Heart right ventricle (tissue), 16 donors: ENCODE results near the gene TXNDC17. TPM values are rescaled to one million over a fixed set of nuclear protein-coding genes. Genes with fewer than 3 reads are reported as not detected.

ENCODE experiments used
- ATAC-seq, 8 donors: fragments of 200-7000 bp; cut with Tn5 transposase; one replicate each; pipeline ENCODE4 v1.9.1; 2020; ENCODE audit warnings: mild to moderate bottlenecking in 8 of 8, moderate library complexity in 8 of 8, moderate number of reproducible peaks in 1 of 8
- DNase-seq, 2 donors: peaks; one replicate each; pipeline ENCODE4 v3.0.0-alpha.2; 2020
- H3K27ac ChIP-seq, 10 donors: fragments of 200-600 bp; sonication (generic) in 2 of 10; one replicate each; pipeline versions ENCODE4 v1.5.0 to v1.8.0; 2020 to 2022; ENCODE audit warnings: mild to moderate bottlenecking in 3 of 10
- H3K27me3 ChIP-seq, 7 donors: fragments of 200-600 bp; one replicate each; pipeline ENCODE4 v1.8.0; 2021 to 2022; ENCODE audit warnings: mild to moderate bottlenecking in 2 of 7
- H3K36me3 ChIP-seq, 9 donors: fragments of 200-600 bp; sonication (generic) in 1 of 9; one replicate each; pipeline versions ENCODE4 v1.5.0 to v1.8.0; 2020 to 2022; ENCODE audit warnings: mild to moderate bottlenecking in 2 of 9
- H3K4me1 ChIP-seq, 9 donors: fragments of 200-600 bp; sonication (generic) in 1 of 9; one replicate each; pipeline versions ENCODE4 v1.5.0 to v1.8.0; 2020 to 2022; ENCODE audit warnings: mild to moderate bottlenecking in 4 of 9
- H3K4me3 ChIP-seq, 10 donors: fragments of 200-600 bp; sonication (generic) in 2 of 10; one replicate each; pipeline versions ENCODE4 v1.5.0 to v1.8.0; 2020 to 2022; ENCODE audit warnings: mild to moderate bottlenecking in 7 of 10, moderate library complexity in 2 of 10
- H3K9me3 ChIP-seq, 11 donors: fragments of 200-600 bp in 10 of 11; sonication (generic) in 2 of 11; one replicate each; pipeline versions ENCODE4 v1.5.0 to v1.8.0; 2013 to 2022; ENCODE audit warnings: mild to moderate bottlenecking in 2 of 11, control low read depth in 1 of 11, moderate library complexity in 1 of 11
- WGBS, 2 donors: extraction: QIAGEN DNeasy Blood & Tissue Kit; methylation state at CpG; one replicate each; pipeline ENCODE4 v1.1.7; 2013; ENCODE audit warnings: inconsistent platforms in 1 of 2; 5-methylcytosine and 5-hydroxymethylcytosine counted together
- intact Hi-C, 10 donors: fragments of 100-400 bp; cut with DNase I; formaldehyde crosslinking; loops; one replicate each; pipeline versions ENCODE4 v1.11.1 to v1.14.2; 2022
- polyA plus RNA-seq, 2 donors: library from polyadenylated mRNA; stranded (reverse); fragments of 200-250 nt; gene quantifications; one replicate each; pipeline ENCODE4 v1.2.3, GENCODE V29; 2013
- total RNA-seq, 10 donors: library from RNA; stranded (reverse); fragmentation: NEBNext Ultra II Directional in 3 of 10; extraction: Animal tissue kit (Norgen Biotek cat#: 25700) in 3 of 10; gene quantifications; one replicate each; pipeline versions ENCODE4 v1.2.1 to v1.2.4, GENCODE V29; 2021 to 2023
- TF ChIP-seq, protein P1 (sequence below), 9 donors: fragments of 200-600 bp; sonication (generic) in 2 of 9; IDR thresholded peaks; one replicate each; pipeline versions ENCODE4 v1.5.0 to v1.8.0; 2021 to 2022; ENCODE audit warnings: antibody characterized with exemption in 9 of 9, mild to moderate bottlenecking in 5 of 9, moderate library complexity in 1 of 9
- donor health status: Arrhythmogenic right ventricular cardiomyopathy.
- donor health status: ischemic (EF 13 %, LVEDD 7.1; RV severe dilation, severe dysfunction).
- donor health status: healthy with polysubstance abuse.
- donor health status: DM: no; HTN: yes; CAD: no.
- donor health status: DM: no; HTN: no; CAD: no.
- donor health status: ischemic (EF 25% LVEDD 6.9; RV normal size, moderate dysfunction).
- donor health status: ischemic (EF 25% LVEDD 5.7; RV mildly dilated, moderate dysfunction).
- donor health status: healthy.
- donor health status: DM: yes; HTN: yes; CAD: no.
- donor health status: Ischemic cardiomyopathy.
- donor health status: ischemic (EF 35%, LVEDD 5.7; RV mildly dilated, moderate dysfunction).
- donor health status: nonischemic (EF 11% LVEDD 7.7; RV severe dilation, severe dysfunction).
- donor health status: DM: yes; HTN: yes; CAD: no.
- donor health status: PGD.
- donor health status: ischemic (EF 29% LVEDD 5.4; RV normal size, mild dysfunction).
- donor health status: nonischemic (EF 23%, LVEDD 6.1; RV moderate dilation, normal function).

TXNDC17 gene
- total and polyA plus RNA-seq, 12 donors = 33.3 to 172 (median 43.7) TPM

DNA sequence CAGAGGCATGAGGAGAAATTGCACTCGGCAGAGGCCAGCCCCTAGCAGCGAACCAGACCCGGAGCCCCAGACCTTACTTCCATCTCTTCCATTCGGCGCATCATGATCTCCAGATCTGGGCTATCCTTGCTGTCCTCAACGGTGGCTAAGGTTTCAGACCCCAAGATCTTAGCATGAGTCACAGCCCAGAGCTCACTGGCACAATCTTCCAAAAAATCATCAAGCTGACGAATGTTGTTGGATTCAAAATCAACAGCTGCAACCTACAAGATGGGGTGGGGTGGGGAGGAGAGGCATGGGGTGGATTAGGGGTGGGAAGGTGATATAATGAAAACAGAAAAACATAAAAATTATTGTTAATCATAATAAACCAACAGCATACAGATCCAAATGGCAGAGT lies 44.8 kb upstream of the TXNDC17 start:
- Histone ChIP-seq H3K4me1 (peaks cover 0 to 29% (median 3%) of the 10 kb centered on the region in 9 donors), H3K27ac (no peak overlapping the region), H3K9me3 (no peaks in the 10 kb centered on the region), H3K4me3 (no peak overlapping the region), H3K36me3 (peaks cover 0 to 99% (median 41%) of the 10 kb centered on the region in 9 donors), H3K27me3 (no peaks in the 10 kb centered on the region)
- TF ChIP-seq, protein P1, sequence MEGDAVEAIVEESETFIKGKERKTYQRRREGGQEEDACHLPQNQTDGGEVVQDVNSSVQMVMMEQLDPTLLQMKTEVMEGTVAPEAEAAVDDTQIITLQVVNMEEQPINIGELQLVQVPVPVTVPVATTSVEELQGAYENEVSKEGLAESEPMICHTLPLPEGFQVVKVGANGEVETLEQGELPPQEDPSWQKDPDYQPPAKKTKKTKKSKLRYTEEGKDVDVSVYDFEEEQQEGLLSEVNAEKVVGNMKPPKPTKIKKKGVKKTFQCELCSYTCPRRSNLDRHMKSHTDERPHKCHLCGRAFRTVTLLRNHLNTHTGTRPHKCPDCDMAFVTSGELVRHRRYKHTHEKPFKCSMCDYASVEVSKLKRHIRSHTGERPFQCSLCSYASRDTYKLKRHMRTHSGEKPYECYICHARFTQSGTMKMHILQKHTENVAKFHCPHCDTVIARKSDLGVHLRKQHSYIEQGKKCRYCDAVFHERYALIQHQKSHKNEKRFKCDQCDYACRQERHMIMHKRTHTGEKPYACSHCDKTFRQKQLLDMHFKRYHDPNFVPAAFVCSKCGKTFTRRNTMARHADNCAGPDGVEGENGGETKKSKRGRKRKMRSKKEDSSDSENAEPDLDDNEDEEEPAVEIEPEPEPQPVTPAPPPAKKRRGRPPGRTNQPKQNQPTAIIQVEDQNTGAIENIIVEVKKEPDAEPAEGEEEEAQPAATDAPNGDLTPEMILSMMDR (IDR thresholded peaks at IDR 0.05) = no peak
- ATAC-seq = no peak
- 89 to 97% methylated on average over 7 of the region's 7 CpGs for WGBS, 2 donors
- DNase-seq = no peak
- intact Hi-C loops = no loop called here

DNA sequence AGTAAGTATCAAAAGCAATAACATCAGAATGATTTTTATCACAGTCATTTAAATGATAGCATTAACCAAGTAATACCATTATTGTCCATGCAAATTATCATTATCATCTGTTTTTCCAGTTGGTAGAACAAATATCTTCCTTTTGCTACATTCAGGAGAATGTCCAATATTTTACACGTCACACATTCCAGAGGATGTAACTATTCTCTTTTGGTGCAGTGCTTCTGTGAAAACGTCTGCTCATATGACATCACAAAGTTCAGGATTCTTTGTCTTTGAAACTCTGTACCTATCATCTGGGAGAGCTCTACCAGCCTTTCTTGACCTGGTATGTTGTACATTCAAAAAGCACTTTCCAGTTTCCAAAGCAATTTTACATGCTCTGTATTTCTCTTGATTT lies 44.3 kb upstream of the TXNDC17 start:
- H3K36me3 ChIP-seq = peaks cover 0 to 99% (median 40%) of the 10 kb centered on the region in 9 donors
- no peak for ATAC-seq
- intact Hi-C loops = no loop called here
- DNase-seq = no peak
- no peaks in the 10 kb centered on the region for H3K27me3 ChIP-seq
- 82 to 91% methylated on average over 2 of the region's 2 CpGs for WGBS, 2 donors
- peaks cover 0 to 29% (median 3%) of the 10 kb centered on the region in 9 donors for H3K4me1 ChIP-seq
- no peak overlapping the region for H3K4me3 ChIP-seq
- TF ChIP-seq, protein P1 (IDR thresholded peaks at IDR 0.05) = no peak
- H3K27ac ChIP-seq = no peak overlapping the region
- no peaks in the 10 kb centered on the region for H3K9me3 ChIP-seq

DNA sequence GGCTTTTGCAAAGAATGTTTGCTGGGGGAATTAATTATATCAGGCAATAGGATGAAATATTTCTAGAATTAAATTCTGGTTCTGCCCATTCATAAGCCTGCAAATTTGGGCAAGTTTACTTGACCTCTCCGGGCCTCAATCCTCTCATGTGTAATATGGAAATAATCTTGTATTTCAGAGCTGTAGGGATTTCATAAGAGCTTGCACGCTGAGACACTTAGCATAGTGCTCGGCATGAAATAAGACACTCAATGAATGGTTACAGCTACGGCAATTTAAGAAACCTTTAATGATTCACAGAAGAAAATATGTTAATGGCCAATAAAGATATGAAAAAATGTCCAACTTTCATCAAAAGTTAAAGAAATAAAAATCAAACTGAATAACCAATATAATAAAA lies 43.9 kb upstream of the TXNDC17 start:
- Histone ChIP-seq H3K4me1 (peaks cover 0 to 29% (median 3%) of the 10 kb centered on the region in 9 donors), H3K36me3 (peaks cover 0 to 99% (median 36%) of the 10 kb centered on the region in 9 donors), H3K27me3 (no peaks in the 10 kb centered on the region), H3K27ac (no peak overlapping the region), H3K9me3 (no peaks in the 10 kb centered on the region), H3K4me3 (no peak overlapping the region)
- WGBS, 2 donors = 93 to 97% methylated on average over 4 of the region's 4 CpGs
- TF ChIP-seq, protein P1 (IDR thresholded peaks at IDR 0.05) = no peak
- DNase-seq (no peak), ATAC-seq (no peak)
- intact Hi-C loops = no loop called here

DNA sequence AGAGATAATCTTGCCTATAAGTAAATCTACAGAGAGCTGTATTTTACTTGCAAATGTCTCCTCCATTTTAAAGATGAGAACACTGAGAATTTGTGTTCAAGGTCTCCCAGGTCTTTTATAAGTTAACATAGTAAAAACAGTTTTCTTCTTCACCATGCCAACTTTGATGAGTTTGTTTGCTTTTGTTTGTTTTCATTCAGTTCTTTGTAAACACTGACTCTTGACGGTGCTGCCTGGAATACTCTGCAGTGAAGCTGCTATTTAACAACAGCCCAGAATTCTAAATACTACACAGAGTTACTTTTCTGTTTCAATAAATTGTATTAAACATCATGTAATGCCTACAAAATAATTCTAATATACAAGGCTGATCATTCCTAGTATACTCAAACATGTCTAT lies 43.1 kb upstream of the TXNDC17 start:
- 95 to 97% methylated on average over 1 of the region's 1 CpG for WGBS, 2 donors
- ATAC-seq (no peak), DNase-seq (no peak)
- Histone ChIP-seq H3K4me3 (no peak overlapping the region), H3K27ac (peak overlapping the region in 1 of 10 donors; percentile 54), H3K36me3 (peaks cover 0 to 99% (median 33%) of the 10 kb centered on the region in 9 donors), H3K4me1 (peaks cover 0 to 29% (median 3%) of the 10 kb centered on the region in 9 donors), H3K9me3 (no peaks in the 10 kb centered on the region), H3K27me3 (no peaks in the 10 kb centered on the region)
- intact Hi-C loops = no loop called here
- TF ChIP-seq, protein P1 (IDR thresholded peaks at IDR 0.05) = no peak
